GM23248 (cell line): ENCODE measurements around the gene ARRB1. TPM values are rescaled to one million over a fixed set of nuclear protein-coding genes. Genes with fewer than 3 reads are reported as not detected.

Experiments used
- DNase-seq: peaks from one replicate; pipeline ENCODE4 v3.0.0-alpha.2; 2015
- H2AFZ ChIP-seq: fragments of 200-600 bp; sonication (generic); 2 replicates; pipeline ENCODE4 v1.6.1; 2016; ENCODE audit warnings: antibody characterized with exemption
- H3F3A ChIP-seq: fragments of 200-600 bp; sonication (generic); 2 replicates; pipeline ENCODE4 v1.6.1; 2016; ENCODE audit warnings: mild to moderate bottlenecking, antibody characterized with exemption, mixed run types; ENCODE audit not compliant: insufficient read depth
- H3K27ac ChIP-seq: fragments of 200-600 bp; sonication (generic); 2 replicates; pipeline ENCODE4 v1.5.1; 2016; ENCODE audit warnings: mild to moderate bottlenecking
- H3K27me3 ChIP-seq: fragments of 200-600 bp; sonication (generic); replicated peaks from 2 replicates; pipeline ENCODE4 v1.6.1; 2016; ENCODE audit warnings: mild to moderate bottlenecking; ENCODE audit not compliant: insufficient read depth
- H3K36me3 ChIP-seq: fragments of 200-600 bp; sonication (generic); 2 replicates; pipeline ENCODE4 v1.6.1; 2016; ENCODE audit warnings: low read depth, mild to moderate bottlenecking
- H3K4me1 ChIP-seq: fragments of 200-600 bp; sonication (generic); 2 replicates; pipeline ENCODE4 v1.6.1; 2016; ENCODE audit warnings: mild to moderate bottlenecking; ENCODE audit not compliant: insufficient read depth
- H3K4me2 ChIP-seq: fragments of 200-600 bp; sonication (generic); one replicate; pipeline ENCODE4 v1.6.1; 2016; ENCODE audit warnings: mild to moderate bottlenecking; ENCODE audit not compliant: unreplicated experiment
- H3K4me3 ChIP-seq: fragments of 200-600 bp; sonication (generic); 2 replicates; pipeline ENCODE4 v1.5.1; 2016; ENCODE audit warnings: mild to moderate bottlenecking
- H3K79me2 ChIP-seq: fragments of 200-600 bp; sonication (generic); 2 replicates; pipeline ENCODE4 v1.6.1; 2016; ENCODE audit warnings: mild to moderate bottlenecking; ENCODE audit not compliant: insufficient read depth
- H3K9ac ChIP-seq: fragments of 200-600 bp; sonication (generic); 2 replicates; pipeline ENCODE4 v1.6.1; 2016; ENCODE audit warnings: mild to moderate bottlenecking
- H3K9me2 ChIP-seq: fragments of 200-600 bp; sonication (generic); 2 replicates; pipeline ENCODE4 v1.6.1; 2016; ENCODE audit warnings: mixed run types, mild to moderate bottlenecking, moderate library complexity; ENCODE audit not compliant: insufficient read depth
- H3K9me3 ChIP-seq: fragments of 200-600 bp; sonication (generic); one replicate; pipeline ENCODE4 v1.6.1; 2017; ENCODE audit warnings: low read depth
- H4K20me1 ChIP-seq: fragments of 200-600 bp; sonication (generic); 2 replicates; pipeline ENCODE4 v1.6.0; 2016; ENCODE audit not compliant: insufficient read depth
- EZH2 ChIP-seq: fragments of 200-600 bp; sonication (generic); IDR thresholded peaks from 2 replicates; pipeline ENCODE4 v1.6.1; 2018; ENCODE audit warnings: antibody characterized with exemption, mild to moderate bottlenecking; ENCODE audit not compliant: insufficient read depth, poor library complexity, severe bottlenecking
- EZH2phosphoT487 ChIP-seq: fragments of 200-600 bp; sonication (generic); IDR thresholded peaks from 2 replicates; pipeline ENCODE4 v1.6.1; 2018; ENCODE audit warnings: antibody characterized with exemption, moderate library complexity, mild to moderate bottlenecking, low read depth; ENCODE audit not compliant: insufficient read depth
- WGBS, 2 experiments: methylation state at CpG; one replicate each; pipeline ENCODE4 v1.1.6; 2015 to 2017; ENCODE audit warnings: low lambda C conversion rate in 2 of 2, low coverage in 1 of 2; ENCODE audit errors: missing lambda C conversion rate in 2 of 2; 5-methylcytosine and 5-hydroxymethylcytosine counted together
- in situ Hi-C: fragments of 300-500 bp; cut with MboI; formaldehyde crosslinking; loops from 2 replicates; pipeline ENCODE4 v1.15.0; 2020
- polyA plus RNA-seq: library from polyadenylated mRNA; unstranded; fragments of >200 nt; fragmentation: Nextera tagmentation; extraction: Ambion mirVana; gene quantifications from 2 replicates; pipeline ENCODE4 v1.2.1, GENCODE V29; 2016
- total RNA-seq: library from RNA; depleted of rRNA; stranded (reverse); fragments of >200 nt; shearing (Covaris generic); gene quantifications from 2 replicates; pipeline ENCODE4 v1.2.3, GENCODE V29; 2014

Gene ARRB1
- total and polyA plus RNA-seq, 2 experiments from 2014 or later = 2.0 to 3.1 TPM

- Histone ChIP-seq H3K9me3 (no peaks in the 10 kb centered on the region), H3K27ac (no peak overlapping the region), H3K79me2 (no peaks in the 10 kb centered on the region), H3K4me1 (no peaks in the 10 kb centered on the region), H3K4me3 (no peak overlapping the region), H4K20me1 (no peaks in the 10 kb centered on the region), H3K4me2 (no peak overlapping the region), H3K9me2 (no peaks in the 10 kb centered on the region), H3F3A (no peaks in the 10 kb centered on the region), H3K27me3 (peaks cover 13% of the 10 kb centered on the region), H3K36me3 (no peaks in the 10 kb centered on the region), H3K9ac (no peak overlapping the region), H2AFZ (no peak overlapping the region)
- no peak for DNase-seq
- 29 to 37% methylated on average over 8 of the region's 8 CpGs for WGBS, 2 experiments
- in situ Hi-C loops = no loop called here
- TF ChIP-seq EZH2 (no peak), EZH2phosphoT487 (no peak)
These were observed 115.4 kb downstream of the ARRB1 start for GRCh38 chr11:75236062-75236461.

- H3K9me2 ChIP-seq = no peaks in the 10 kb centered on the region
- DNase-seq = peak; percentile 64
- no peaks in the 10 kb centered on the region for H4K20me1 ChIP-seq
- no peaks in the 10 kb centered on the region for H3K79me2 ChIP-seq
- no peak overlapping the region for H3K9ac ChIP-seq
- no peak overlapping the region for H2AFZ ChIP-seq
- H3K4me3 ChIP-seq = no peak overlapping the region
- in situ Hi-C loops = no loop called here
- no peaks in the 10 kb centered on the region for H3K36me3 ChIP-seq
- no peak overlapping the region for H3K4me2 ChIP-seq
- WGBS, 2 experiments = 48 to 53% methylated on average over 3 of the region's 3 CpGs
- H3K9me3 ChIP-seq = no peaks in the 10 kb centered on the region
- H3K4me1 ChIP-seq = no peaks in the 10 kb centered on the region
- no peak for TF ChIP-seq EZH2
- no peak for TF ChIP-seq EZH2phosphoT487
- H3K27ac ChIP-seq = no peak overlapping the region
- H3K27me3 ChIP-seq = peaks cover 9% of the 10 kb centered on the region; the same call in 1 of the 2 replicates
- H3F3A ChIP-seq = no peaks in the 10 kb centered on the region
These were observed 117.7 kb downstream of the ARRB1 start for GRCh38 chr11:75233754-75234172.

GRCh38 chr11:75230621-75231020 is 120.8 kb downstream of the ARRB1 start:
- TF ChIP-seq EZH2phosphoT487 (no peak), EZH2 (no peak)
- H3K27me3 ChIP-seq = peaks cover 8% of the 10 kb centered on the region
- H3K36me3 ChIP-seq = no peaks in the 10 kb centered on the region
- no peak overlapping the region for H3K4me3 ChIP-seq
- no peaks in the 10 kb centered on the region for H3K9me2 ChIP-seq
- DNase-seq = no peak
- H3K4me1 ChIP-seq = no peaks in the 10 kb centered on the region
- no peak overlapping the region for H2AFZ ChIP-seq
- H3K9ac ChIP-seq = no peak overlapping the region
- whole genome bisulfite sequencing, 2 experiments = 30 to 36% methylated on average over 2 of the region's 2 CpGs
- H4K20me1 ChIP-seq = no peaks in the 10 kb centered on the region
- no peak overlapping the region for H3K27ac ChIP-seq
- no peaks in the 10 kb centered on the region for H3F3A ChIP-seq
- H3K79me2 ChIP-seq = no peaks in the 10 kb centered on the region
- H3K9me3 ChIP-seq = no peaks in the 10 kb centered on the region
- in situ Hi-C loops = no loop called here
- H3K4me2 ChIP-seq = no peak overlapping the region

GRCh38 chr11:75229466-75229865 is 122.0 kb downstream of the ARRB1 start:
- H2AFZ ChIP-seq = no peak overlapping the region
- no peak overlapping the region for H3K4me3 ChIP-seq
- no peaks in the 10 kb centered on the region for H4K20me1 ChIP-seq
- H3K4me1 ChIP-seq = no peaks in the 10 kb centered on the region
- no peaks in the 10 kb centered on the region for H3F3A ChIP-seq
- H3K4me2 ChIP-seq = no peak overlapping the region
- H3K9me3 ChIP-seq = no peaks in the 10 kb centered on the region
- in situ Hi-C loops = no loop called here
- DNase-seq = no peak
- no peak overlapping the region for H3K27ac ChIP-seq
- no peaks in the 10 kb centered on the region for H3K9me2 ChIP-seq
- H3K9ac ChIP-seq = no peak overlapping the region
- TF ChIP-seq EZH2phosphoT487 (no peak), EZH2 (no peak)
- no peaks in the 10 kb centered on the region for H3K36me3 ChIP-seq
- peaks cover 8% of the 10 kb centered on the region for H3K27me3 ChIP-seq
- 45 to 56% methylated on average over 2 of the region's 2 CpGs for WGBS, 2 experiments
- no peaks in the 10 kb centered on the region for H3K79me2 ChIP-seq

GRCh38 chr11:75225794-75226193 is 125.7 kb downstream of the ARRB1 start:
- Histone ChIP-seq H3K9me2 (no peaks in the 10 kb centered on the region), H3K4me3 (no peak overlapping the region), H3K27ac (no peak overlapping the region), H2AFZ (no peak overlapping the region), H3F3A (no peaks in the 10 kb centered on the region), H3K9ac (no peak overlapping the region), H3K36me3 (no peaks in the 10 kb centered on the region), H3K4me1 (no peaks in the 10 kb centered on the region), H3K79me2 (no peaks in the 10 kb centered on the region), H3K27me3 (peaks cover 8% of the 10 kb centered on the region), H4K20me1 (no peaks in the 10 kb centered on the region), H3K9me3 (no peaks in the 10 kb centered on the region), H3K4me2 (no peak overlapping the region)
- DNase-seq = no peak
- TF ChIP-seq EZH2 (no peak), EZH2phosphoT487 (no peak)
- in situ Hi-C loops = no loop called here
- 28 to 39% methylated on average over 4 of the region's 4 CpGs for WGBS, 2 experiments
